ENCODE results near the gene ABCG1.

ABCG1 gene

GRCh38 chr21:42215942-42216725 lies 2.8 kb upstream of the ABCG1 start:
- no peak for DNase-seq

GRCh38 chr21:42216726-42217572 lies 2.0 kb upstream of the ABCG1 start:
- DNase-seq: no peak

GRCh38 chr21:42219606-42220137 lies 732 bp downstream of the ABCG1 start:
- no peak for DNase-seq

GRCh38 chr21:42220138-42220701 lies 1.3 kb downstream of the ABCG1 start:
- peak; percentile 86 for DNase-seq

GRCh38 chr21:42221581-42222345 lies 2.8 kb downstream of the ABCG1 start:
- DNase-seq: no peak

GRCh38 chr21:42222386-42222785 lies 3.4 kb downstream of the ABCG1 start:
- DNase-seq: no peak

GRCh38 chr21:42222821-42223390 lies 4.0 kb downstream of the ABCG1 start:
- DNase-seq: no peak

GRCh38 chr21:42223826-42224575 lies 5.1 kb downstream of the ABCG1 start:
- no peak for DNase-seq

- no peak for DNase-seq
Measured at GRCh38 chr21:42225042-42225441, 6.1 kb downstream of the ABCG1 start.

- no peak for DNase-seq
Measured at GRCh38 chr21:42225571-42226155, 6.7 kb downstream of the ABCG1 start.

GRCh38 chr21:42226626-42227025 lies 7.7 kb downstream of the ABCG1 start:
- no peak for DNase-seq

GRCh38 chr21:42227909-42228708 lies 9.2 kb downstream of the ABCG1 start:
- DNase-seq: no peak

- no peak for DNase-seq
Measured at GRCh38 chr21:42228709-42229220, 9.8 kb downstream of the ABCG1 start.

- no peak for DNase-seq
Measured at GRCh38 chr21:42229676-42230075, 10.7 kb downstream of the ABCG1 start.

- DNase-seq: no peak
Measured at GRCh38 chr21:42230178-42230577, 11.2 kb downstream of the ABCG1 start.

GRCh38 chr21:42230636-42231035 lies 11.7 kb downstream of the ABCG1 start:
- DNase-seq: no peak

GRCh38 chr21:42231756-42232155 lies 12.8 kb downstream of the ABCG1 start:
- DNase-seq: no peak

- DNase-seq: no peak
Measured at GRCh38 chr21:42232176-42232825, 13.4 kb downstream of the ABCG1 start.

Data from NCI-H2227 treated with DMSO at 0.1 percent for 48 hours (cell line).